Measurements from ENCODE around the gene HSP90AB1. TPM values are rescaled to one million over a fixed set of nuclear protein-coding genes. Genes with fewer than 3 reads are reported as not detected.

Gene HSP90AB1
- total RNA-seq, 6 experiments from 2014 or later, result 847 to 1,026 (median 920) TPM

- peaks cover 7% of the 10 kb centered on the region for H3K4me1 Mint-ChIP-seq (ENCODE audit: low read depth)
- peaks cover 48% of the 10 kb centered on the region for H3K27me3 Mint-ChIP-seq (ENCODE audit: insufficient read depth)
- no peak overlapping the region for H3K4me3 Mint-ChIP-seq
- H3K9me3 Mint-ChIP-seq, result no peaks in the 10 kb centered on the region
- H3K36me3 Mint-ChIP-seq (ENCODE audit: low read depth), result no peaks in the 10 kb centered on the region
- DNase-seq, result no peak
- no peak for TF ChIP-seq CTCF (IDR thresholded peaks at IDR 0.05)
- no peak overlapping the region for H3K27ac Mint-ChIP-seq
Measured at GRCh38 chr6:44275749-44276648, 29.1 kb downstream of the HSP90AB1 start.

- DNase-seq, result no peak
- Mint-ChIP-seq H3K27me3 (ENCODE audit: insufficient read depth) (peaks cover 42% of the 10 kb centered on the region), H3K36me3 (ENCODE audit: low read depth) (no peaks in the 10 kb centered on the region), H3K4me3 (no peak overlapping the region), H3K9me3 (no peaks in the 10 kb centered on the region), H3K4me1 (ENCODE audit: low read depth) (peaks cover 7% of the 10 kb centered on the region), H3K27ac (no peak overlapping the region)
- no peak for TF ChIP-seq CTCF (IDR thresholded peaks at IDR 0.05)
Measured at GRCh38 chr6:44276667-44277640, 30.1 kb downstream of the HSP90AB1 start.

- H3K36me3 Mint-ChIP-seq (ENCODE audit: low read depth), result no peaks in the 10 kb centered on the region
- H3K27ac Mint-ChIP-seq, result no peak overlapping the region
- H3K9me3 Mint-ChIP-seq, result no peaks in the 10 kb centered on the region
- peaks cover 46% of the 10 kb centered on the region for H3K27me3 Mint-ChIP-seq (ENCODE audit: insufficient read depth)
- DNase-seq, result no peak
- no peak for TF ChIP-seq CTCF (IDR thresholded peaks at IDR 0.05)
- no peak overlapping the region for H3K4me3 Mint-ChIP-seq
- H3K4me1 Mint-ChIP-seq (ENCODE audit: low read depth), result peaks cover 7% of the 10 kb centered on the region
Measured at GRCh38 chr6:44277763-44278162, 30.9 kb downstream of the HSP90AB1 start.

GRCh38 chr6:44278315-44278714 lies 31.4 kb downstream of the HSP90AB1 start:
- TF ChIP-seq CTCF (IDR thresholded peaks at IDR 0.05), result no peak
- no peak overlapping the region for H3K4me3 Mint-ChIP-seq
- H3K27me3 Mint-ChIP-seq (ENCODE audit: insufficient read depth), result peaks cover 41% of the 10 kb centered on the region
- no peaks in the 10 kb centered on the region for H3K36me3 Mint-ChIP-seq (ENCODE audit: low read depth)
- H3K4me1 Mint-ChIP-seq (ENCODE audit: low read depth), result peaks cover 7% of the 10 kb centered on the region
- no peaks in the 10 kb centered on the region for H3K9me3 Mint-ChIP-seq
- no peak overlapping the region for H3K27ac Mint-ChIP-seq
- no peak for DNase-seq

- Mint-ChIP-seq H3K4me1 (ENCODE audit: low read depth) (peaks cover 7% of the 10 kb centered on the region), H3K9me3 (no peaks in the 10 kb centered on the region), H3K27ac (no peak overlapping the region), H3K27me3 (ENCODE audit: insufficient read depth) (peaks cover 43% of the 10 kb centered on the region), H3K4me3 (no peak overlapping the region), H3K36me3 (ENCODE audit: low read depth) (no peaks in the 10 kb centered on the region)
- TF ChIP-seq CTCF (IDR thresholded peaks at IDR 0.05), result no peak
- no peak for DNase-seq
Measured at GRCh38 chr6:44278774-44279697, 32.1 kb downstream of the HSP90AB1 start.

Data from HFFc6 (cell line).